Measurements from ENCODE around the gene GAPVD1.

DNA sequence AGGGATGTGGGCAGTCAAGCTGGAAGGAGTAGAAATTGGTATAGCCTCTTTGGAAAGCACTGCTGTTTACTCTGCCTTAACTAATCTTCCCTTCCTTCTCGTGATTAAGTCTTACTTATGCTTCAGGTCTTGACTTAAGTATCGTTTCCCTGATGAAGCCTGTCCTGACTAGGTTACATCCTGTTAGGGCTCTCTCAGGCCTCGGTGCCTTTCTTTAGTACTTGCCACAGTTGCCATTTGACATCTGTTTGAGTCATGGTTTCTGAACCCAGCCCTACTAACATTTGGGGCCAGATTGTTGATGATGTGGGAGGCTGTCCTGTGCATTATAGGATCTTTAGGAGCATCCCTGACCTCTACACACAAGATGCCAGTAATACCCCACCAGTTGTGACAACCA lies 94.4 kb downstream of the GAPVD1 start:
- TF ChIP-seq, protein P1, sequence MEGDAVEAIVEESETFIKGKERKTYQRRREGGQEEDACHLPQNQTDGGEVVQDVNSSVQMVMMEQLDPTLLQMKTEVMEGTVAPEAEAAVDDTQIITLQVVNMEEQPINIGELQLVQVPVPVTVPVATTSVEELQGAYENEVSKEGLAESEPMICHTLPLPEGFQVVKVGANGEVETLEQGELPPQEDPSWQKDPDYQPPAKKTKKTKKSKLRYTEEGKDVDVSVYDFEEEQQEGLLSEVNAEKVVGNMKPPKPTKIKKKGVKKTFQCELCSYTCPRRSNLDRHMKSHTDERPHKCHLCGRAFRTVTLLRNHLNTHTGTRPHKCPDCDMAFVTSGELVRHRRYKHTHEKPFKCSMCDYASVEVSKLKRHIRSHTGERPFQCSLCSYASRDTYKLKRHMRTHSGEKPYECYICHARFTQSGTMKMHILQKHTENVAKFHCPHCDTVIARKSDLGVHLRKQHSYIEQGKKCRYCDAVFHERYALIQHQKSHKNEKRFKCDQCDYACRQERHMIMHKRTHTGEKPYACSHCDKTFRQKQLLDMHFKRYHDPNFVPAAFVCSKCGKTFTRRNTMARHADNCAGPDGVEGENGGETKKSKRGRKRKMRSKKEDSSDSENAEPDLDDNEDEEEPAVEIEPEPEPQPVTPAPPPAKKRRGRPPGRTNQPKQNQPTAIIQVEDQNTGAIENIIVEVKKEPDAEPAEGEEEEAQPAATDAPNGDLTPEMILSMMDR (IDR thresholded peaks at IDR 0.05; ENCODE audit: borderline replicate concordance, extremely low read depth, low read length, poor library complexity, severe bottlenecking): no peak
- TF ChIP-seq EZH2 (IDR thresholded peaks at IDR 0.05; ENCODE audit: borderline replicate concordance, low read depth, low read length, severe bottlenecking): no peak

Measured in DND-41 (cell line).